Measurements from ENCODE around the gene GNA14.

DNA sequence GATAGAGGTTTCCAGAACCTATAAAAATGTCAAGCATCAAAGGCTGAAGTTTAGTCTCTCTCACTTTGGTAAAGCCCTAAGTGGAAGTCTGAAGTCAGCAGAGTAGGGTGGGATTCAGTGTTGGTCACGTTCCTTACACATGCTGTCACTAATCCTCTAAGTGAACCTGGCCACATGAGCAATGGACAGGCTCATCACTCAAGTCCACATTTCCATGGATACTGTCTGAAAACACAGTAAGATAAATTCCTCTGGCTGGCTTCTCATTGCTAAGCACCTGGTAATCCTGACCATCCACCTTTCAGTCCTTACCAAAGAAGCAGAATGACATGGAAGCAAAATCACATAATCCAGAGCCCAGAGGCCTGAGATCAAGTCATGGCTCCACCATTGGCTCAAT, 43.8 kb downstream of the GNA14 start:
- no peak for TF ChIP-seq GATA3 (IDR thresholded peaks at IDR 0.05; ENCODE audit: low read depth, low read length)
- TF ChIP-seq GATA2 (IDR thresholded peaks at IDR 0.05; ENCODE audit: low read depth, low read length): no peak

Data from SH-SY5Y (cell line).